Nucleus accumbens (tissue), 56 donors: ENCODE results near the gene PCGF3.
"Not testable (repeated sequence)": the region's sequence is repeated elsewhere in the genome, so short reads cannot be mapped to it uniquely, and the experiment has no call there.

Source experiments
- DNase-seq, 56 donors: peaks; one replicate each; lab custom pipeline; 2025; lab: John Stamatoyannopoulos, UW

Gene PCGF3

GRCh38 chr4:720111-720860, 14.7 kb downstream of the PCGF3 start:
- DNase-seq: no peak

GRCh38 chr4:721261-722168, 15.9 kb downstream of the PCGF3 start:
- peak in 10 of 56 donors; percentile 32 to 67 (median 44) for DNase-seq

GRCh38 chr4:722169-722725, 16.6 kb downstream of the PCGF3 start:
- DNase-seq: peak in 2 of 56 donors; percentile 31 to 35

GRCh38 chr4:722851-723360, 17.3 kb downstream of the PCGF3 start:
- DNase-seq: no peak

GRCh38 chr4:723751-724530, 18.3 kb downstream of the PCGF3 start:
- peak in 1 of 56 donors; percentile 35 for DNase-seq

- peak in 1 of 56 donors; percentile 40 for DNase-seq
Measured at GRCh38 chr4:725391-726234, 20.0 kb downstream of the PCGF3 start.

GRCh38 chr4:726235-726787, 20.7 kb downstream of the PCGF3 start:
- peak in 1 of 56 donors; percentile 40 for DNase-seq

GRCh38 chr4:726838-727237, 21.2 kb downstream of the PCGF3 start:
- peak in 3 of 56 donors; percentile 18 to 43 (median 36) for DNase-seq

GRCh38 chr4:727576-727975, 21.9 kb downstream of the PCGF3 start:
- no peak for DNase-seq

GRCh38 chr4:729336-730315, 24.0 kb downstream of the PCGF3 start:
- DNase-seq: no peak

GRCh38 chr4:730511-730910, 24.9 kb downstream of the PCGF3 start:
- no peak for DNase-seq

- not testable (repeated sequence) for DNase-seq
Measured at GRCh38 chr4:730946-731904, 25.6 kb downstream of the PCGF3 start.

- not testable (repeated sequence) for DNase-seq
Measured at GRCh38 chr4:731954-732353, 26.3 kb downstream of the PCGF3 start.

- no peak for DNase-seq
Measured at GRCh38 chr4:732486-732885, 26.9 kb downstream of the PCGF3 start.

- DNase-seq: no peak
Measured at GRCh38 chr4:732911-733630, 27.4 kb downstream of the PCGF3 start.

- DNase-seq: no peak
Measured at GRCh38 chr4:733631-733980, 28.0 kb downstream of the PCGF3 start.
